HG03354 (cell line): ENCODE measurements around the gene NHLRC3.
"Not testable (repeated sequence)": the region's sequence is repeated elsewhere in the genome, so short reads cannot be mapped to it uniquely, and the experiment has no call there.

Experiments
- ATAC-seq: cut with Tn5 transposase; IDR thresholded peaks from one replicate; pipeline ENCODE4 v1.9.1; 2021; ENCODE audit warnings: mild to moderate bottlenecking; ENCODE audit not compliant: unreplicated experiment, poor library complexity, severe bottlenecking

NHLRC3 gene

GRCh38 chr13:39039041-39039440, 785 bp downstream of the NHLRC3 start:
- no peak for ATAC-seq

- no peak for ATAC-seq
Observed at GRCh38 chr13:39040206-39040605, 1.9 kb downstream of the NHLRC3 start.

- peak; percentile 63 for ATAC-seq
Observed at GRCh38 chr13:39044536-39044935, 6.3 kb downstream of the NHLRC3 start.

GRCh38 chr13:39047560-39047959, 9.3 kb downstream of the NHLRC3 start:
- no peak for ATAC-seq

- no peak for ATAC-seq
Observed at GRCh38 chr13:39048806-39049205, 10.6 kb downstream of the NHLRC3 start.

GRCh38 chr13:39049274-39049673, 11.0 kb downstream of the NHLRC3 start:
- no peak for ATAC-seq

GRCh38 chr13:39051157-39051556, 12.9 kb downstream of the NHLRC3 start:
- no peak for ATAC-seq

- ATAC-seq: no peak
Observed at GRCh38 chr13:39052944-39053343, 14.7 kb downstream of the NHLRC3 start.

- no peak for ATAC-seq
Observed at GRCh38 chr13:39054112-39054511, 15.9 kb downstream of the NHLRC3 start.

- no peak for ATAC-seq
Observed at GRCh38 chr13:39056018-39056417, 17.8 kb downstream of the NHLRC3 start.

- no peak for ATAC-seq
Observed at GRCh38 chr13:39058040-39058439, 19.8 kb downstream of the NHLRC3 start.

- no peak for ATAC-seq
Observed at GRCh38 chr13:39062004-39062403, 23.7 kb downstream of the NHLRC3 start.

GRCh38 chr13:39072842-39073241, 34.6 kb downstream of the NHLRC3 start:
- no peak for ATAC-seq

- no peak for ATAC-seq
Observed at GRCh38 chr13:39073983-39074382, 35.7 kb downstream of the NHLRC3 start.

GRCh38 chr13:39086251-39086945, 48.1 kb downstream of the NHLRC3 start:
- ATAC-seq: not testable (repeated sequence)

GRCh38 chr13:39091586-39091985, 53.3 kb downstream of the NHLRC3 start:
- ATAC-seq: no peak

GRCh38 chr13:39095500-39095899, 57.2 kb downstream of the NHLRC3 start:
- no peak for ATAC-seq

- no peak for ATAC-seq
Observed at GRCh38 chr13:39099231-39099630, 61.0 kb downstream of the NHLRC3 start.
